ENCODE data around the gene PRAC1.

DNA sequence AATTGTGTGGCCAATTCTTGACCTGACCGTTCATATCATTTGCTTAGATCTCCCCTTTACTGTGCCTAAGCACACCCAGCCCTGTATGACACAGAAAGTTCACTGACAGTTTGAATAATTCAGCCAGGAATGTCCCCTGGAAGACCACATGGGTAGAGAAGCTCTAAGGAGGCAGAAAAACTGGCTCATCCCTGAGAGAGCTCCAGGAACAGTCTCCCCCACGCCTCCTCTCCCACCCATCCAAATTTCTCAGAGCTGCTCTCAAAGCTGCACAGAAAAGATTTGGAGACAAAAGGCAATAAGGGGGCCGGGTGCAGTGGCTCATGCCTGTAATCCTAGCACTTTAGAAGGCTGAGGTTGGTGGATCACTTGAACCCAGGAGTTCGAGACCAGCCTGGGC is 11.2 kb downstream of the PRAC1 start:
- TF ChIP-seq, protein P1, sequence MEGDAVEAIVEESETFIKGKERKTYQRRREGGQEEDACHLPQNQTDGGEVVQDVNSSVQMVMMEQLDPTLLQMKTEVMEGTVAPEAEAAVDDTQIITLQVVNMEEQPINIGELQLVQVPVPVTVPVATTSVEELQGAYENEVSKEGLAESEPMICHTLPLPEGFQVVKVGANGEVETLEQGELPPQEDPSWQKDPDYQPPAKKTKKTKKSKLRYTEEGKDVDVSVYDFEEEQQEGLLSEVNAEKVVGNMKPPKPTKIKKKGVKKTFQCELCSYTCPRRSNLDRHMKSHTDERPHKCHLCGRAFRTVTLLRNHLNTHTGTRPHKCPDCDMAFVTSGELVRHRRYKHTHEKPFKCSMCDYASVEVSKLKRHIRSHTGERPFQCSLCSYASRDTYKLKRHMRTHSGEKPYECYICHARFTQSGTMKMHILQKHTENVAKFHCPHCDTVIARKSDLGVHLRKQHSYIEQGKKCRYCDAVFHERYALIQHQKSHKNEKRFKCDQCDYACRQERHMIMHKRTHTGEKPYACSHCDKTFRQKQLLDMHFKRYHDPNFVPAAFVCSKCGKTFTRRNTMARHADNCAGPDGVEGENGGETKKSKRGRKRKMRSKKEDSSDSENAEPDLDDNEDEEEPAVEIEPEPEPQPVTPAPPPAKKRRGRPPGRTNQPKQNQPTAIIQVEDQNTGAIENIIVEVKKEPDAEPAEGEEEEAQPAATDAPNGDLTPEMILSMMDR (IDR thresholded peaks at IDR 0.05), result no peak
- no peak for TF ChIP-seq POLR2A (IDR thresholded peaks at IDR 0.05)
- no peak for TF ChIP-seq POLR2AphosphoS5 (IDR thresholded peaks at IDR 0.05; ENCODE audit: insufficient read depth in 1 of 2, low read depth in 1 of 2)

All from vagina (tissue), 2 donors.